K562 (cell line): Measurements from ENCODE around the gene ITGB5. TPM values are rescaled to one million over a fixed set of nuclear protein-coding genes. Genes with fewer than 3 reads are reported as not detected.

ENCODE experiments used
- ATF3 ChIP-seq, 2 experiments: fragments of 450-650 bp in 1 of 2; sonication (generic) in 1 of 2; formaldehyde crosslinking in 1 of 2; IDR thresholded peaks in 1 of 2; conservative IDR thresholded peaks in 1 of 2; 2 replicates each; pipeline versions ENCODE4 v1.6.1 to v1.8.1; 2016 to 2023; ENCODE audit warnings: mild to moderate bottlenecking in 2 of 2, moderate library complexity in 2 of 2, inconsistent platforms in 1 of 2, missing genetic modification reagents in 1 of 2
- CEBPB ChIP-seq: fragments of 450-650 bp; IDR thresholded peaks from 2 replicates; pipeline ENCODE4 v1.6.1; 2016; ENCODE audit warnings: missing genetic modification characterization, missing compliant biosample characterization
- CTBP1 ChIP-seq: fragments of 450-650 bp; IDR thresholded peaks from 2 replicates; pipeline ENCODE4 v1.6.1; 2016; ENCODE audit warnings: borderline replicate concordance
- CXXC5 ChIP-seq: fragments of 250-450 bp; sonication (Bioruptor Pico); IDR thresholded peaks from 2 replicates; pipeline ENCODE4 v1.8.0; 2022; ENCODE audit warnings: inconsistent platforms, mild to moderate bottlenecking, moderate library complexity
- ELF2 ChIP-seq: fragments of 250-450 bp; sonication (Bioruptor Pico); IDR thresholded peaks from 2 replicates; pipeline ENCODE4 v1.5.0; 2021; ENCODE audit warnings: mild to moderate bottlenecking
- EWSR1 ChIP-seq: fragments of 450-650 bp; IDR thresholded peaks from 2 replicates; pipeline ENCODE4 v1.6.1; 2018; ENCODE audit warnings: borderline replicate concordance, mild to moderate bottlenecking, low read depth, moderate library complexity; ENCODE audit not compliant: partially characterized antibody
- GABPB1 ChIP-seq: sonication (generic); formaldehyde crosslinking; IDR thresholded peaks from 2 replicates; pipeline ENCODE4 v1.8.0; 2022; ENCODE audit warnings: mild to moderate bottlenecking, missing genetic modification reagents
- MAFF ChIP-seq: IDR thresholded peaks from 2 replicates; pipeline ENCODE4 v1.6.1; 2012; ENCODE audit warnings: low read length, improper control_type of control experiment
- PTBP1 ChIP-seq: fragments of 200-400 bp; formaldehyde crosslinking; IDR thresholded peaks from 2 replicates; pipeline ENCODE4 v1.6.1; 2017; ENCODE audit warnings: low read depth, low read length
- RBFOX2 ChIP-seq: fragments of 200-400 bp; formaldehyde crosslinking; IDR thresholded peaks from 2 replicates; pipeline ENCODE4 v1.6.1; 2017; ENCODE audit warnings: low read depth, mild to moderate bottlenecking, low read length, moderate library complexity
- RNF2 ChIP-seq: sonication (generic); IDR thresholded peaks from 2 replicates; pipeline ENCODE4 v1.6.1; 2016
- SAFB2 ChIP-seq: fragments of 200-400 bp; formaldehyde crosslinking; IDR thresholded peaks from 2 replicates; pipeline ENCODE4 v1.6.1; 2018; ENCODE audit warnings: borderline replicate concordance, low read length, low read depth, moderate library complexity; ENCODE audit not compliant: severe bottlenecking
- SMC3 ChIP-seq: conservative IDR thresholded peaks from 2 replicates; pipeline ENCODE4 v1.6.1; 2011; ENCODE audit warnings: low read depth, low read length, improper control_type of control experiment; ENCODE audit not compliant: insufficient read depth
- SP1 ChIP-seq: sonication (generic); formaldehyde crosslinking; IDR thresholded peaks from 2 replicates; pipeline ENCODE4 v1.8.1; 2022; ENCODE audit warnings: mild to moderate bottlenecking, missing genetic modification reagents
- SRF ChIP-seq, 2 experiments: fragments of 250-450, 450-650 bp in 1 of 2; sonication (Bioruptor Pico) in 1 of 2; sonication (generic) in 1 of 2; formaldehyde crosslinking; IDR thresholded peaks; 2 replicates each; pipeline versions ENCODE4 v1.5.0 to v1.5.1; 2020 to 2022; ENCODE audit warnings: mild to moderate bottlenecking in 1 of 2, missing genetic modification reagents in 1 of 2
- TARDBP ChIP-seq: fragments of 450-650 bp; IDR thresholded peaks from 2 replicates; pipeline ENCODE4 v1.6.1; 2016
- ZFP36 ChIP-seq: fragments of 150-350 bp; IDR thresholded peaks from 2 replicates; pipeline ENCODE4 v1.6.1; 2018; ENCODE audit warnings: low read length, low read depth; ENCODE audit not compliant: partially characterized antibody
- ZNF282 ChIP-seq: sonication (generic); formaldehyde crosslinking; IDR thresholded peaks from 2 replicates; pipeline ENCODE4 v1.8.1; 2023; ENCODE audit warnings: missing genetic modification reagents
- ZNF431 ChIP-seq: sonication (generic); formaldehyde crosslinking; IDR thresholded peaks from 2 replicates; pipeline ENCODE4 v1.8.0; 2022; ENCODE audit warnings: mild to moderate bottlenecking, missing genetic modification reagents
- ZZZ3 ChIP-seq: fragments of 450-650 bp; IDR thresholded peaks from 2 replicates; pipeline ENCODE4 v1.6.1; 2016; ENCODE audit warnings: antibody characterized with exemption, mild to moderate bottlenecking, moderate library complexity
- polyA plus RNA-seq, 8 experiments: library from polyadenylated mRNA; depleted of rRNA in 4 of 8; stranded (reverse) in 5 of 8; unstranded in 3 of 8; fragments of >200 nt; fragmentation: Nextera tagmentation in 2 of 8; fragmentation: Illumina TruSeq in 1 of 8; extraction: Ambion mirVana in 2 of 8; extraction: Trizol in 1 of 8; gene quantifications; 2 replicates each; pipeline versions ENCODE4 v1.2.1 to v1.2.3, GENCODE V29; 2011 to 2014; ENCODE audit warnings: inconsistent platforms in 1 of 8, missing spikeins in 1 of 8
- total RNA-seq, 7 experiments: library from RNA; depleted of rRNA in 6 of 7; stranded (reverse); fragments of >200 nt in 6 of 7; fragmentation: Illumina TruSeq in 2 of 7; extraction: Trizol in 2 of 7; gene quantifications; 2 replicates each; pipeline versions ENCODE4 v1.2.1 to v1.2.3, GENCODE V29; 2011 to 2021; ENCODE audit warnings: low replicate concordance in 1 of 7
- TF ChIP-seq, protein P1 (sequence below), 2 experiments: IDR thresholded peaks in 1 of 2; conservative IDR thresholded peaks in 1 of 2; 2 replicates each; pipeline ENCODE4 v1.6.1; 2016; ENCODE audit warnings: low read depth in 2 of 2, mild to moderate bottlenecking in 1 of 2, missing compliant biosample characterization in 1 of 2, missing genetic modification characterization in 1 of 2, moderate library complexity in 1 of 2
- TF ChIP-seq, protein P2 (sequence below): sonication (generic); formaldehyde crosslinking; IDR thresholded peaks from 2 replicates; pipeline ENCODE4 v1.8.1; 2023; ENCODE audit warnings: mild to moderate bottlenecking, missing genetic modification reagents

ITGB5 gene
- total and polyA plus RNA-seq, 9 of the 15 experiments (the other 6 are each of a cell fraction or from before 2014, with no cell fraction given) = 1.7 to 46.8 (median 9.9) TPM

DNA sequence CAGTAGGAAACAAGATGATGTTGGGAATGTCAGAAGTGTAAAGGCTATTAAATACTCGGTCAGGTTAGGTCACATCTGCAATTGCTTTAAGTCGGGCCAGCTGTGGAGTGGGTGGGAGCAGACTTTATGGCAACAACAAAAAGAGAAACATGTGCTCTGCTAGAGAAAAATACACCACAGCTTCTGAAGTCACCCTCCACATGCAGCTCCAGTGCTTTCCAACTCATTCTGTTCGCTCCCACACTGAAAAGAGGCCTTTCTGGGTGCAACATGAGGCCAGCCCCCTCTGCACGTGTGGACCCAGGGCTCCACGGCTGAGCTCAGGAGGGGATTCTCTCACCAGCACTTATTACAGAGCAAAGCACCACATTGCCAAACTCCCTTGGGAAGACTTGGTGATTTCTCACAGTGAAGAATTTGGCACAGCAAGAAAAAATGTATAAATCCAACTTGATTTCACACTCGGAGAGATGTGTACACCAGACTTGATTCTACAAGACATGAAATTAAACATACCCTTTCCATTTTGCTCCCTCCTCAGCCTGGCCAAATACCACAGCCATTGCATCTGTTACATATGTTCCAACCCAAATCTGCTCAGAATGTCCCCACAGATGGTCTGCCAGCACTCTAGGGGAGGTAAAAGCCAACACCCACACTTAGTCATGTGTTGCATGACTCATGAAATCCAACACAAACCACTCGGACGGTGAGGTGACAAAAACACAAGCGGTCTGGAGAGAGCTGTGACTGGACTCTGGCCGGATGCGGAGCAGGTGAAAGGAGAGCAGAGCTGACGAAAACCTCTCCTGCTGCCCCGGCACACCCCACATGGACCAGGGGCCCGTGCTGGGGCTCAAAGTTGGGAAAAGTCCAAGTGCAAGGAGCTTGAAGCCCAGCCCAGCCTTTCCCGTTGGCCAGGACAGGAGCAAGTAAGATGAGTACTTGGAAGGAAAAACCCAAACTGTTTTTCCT is 74.6 kb downstream of the ITGB5 start (continued):
- TF ChIP-seq, protein P1, sequence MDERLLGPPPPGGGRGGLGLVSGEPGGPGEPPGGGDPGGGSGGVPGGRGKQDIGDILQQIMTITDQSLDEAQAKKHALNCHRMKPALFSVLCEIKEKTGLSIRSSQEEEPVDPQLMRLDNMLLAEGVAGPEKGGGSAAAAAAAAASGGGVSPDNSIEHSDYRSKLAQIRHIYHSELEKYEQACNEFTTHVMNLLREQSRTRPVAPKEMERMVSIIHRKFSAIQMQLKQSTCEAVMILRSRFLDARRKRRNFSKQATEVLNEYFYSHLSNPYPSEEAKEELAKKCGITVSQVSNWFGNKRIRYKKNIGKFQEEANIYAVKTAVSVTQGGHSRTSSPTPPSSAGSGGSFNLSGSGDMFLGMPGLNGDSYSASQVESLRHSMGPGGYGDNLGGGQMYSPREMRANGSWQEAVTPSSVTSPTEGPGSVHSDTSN (CRISPR knock-in tag; IDR thresholded peaks at IDR 0.05; ENCODE audit: low read depth) = no peak
- TF ChIP-seq, protein P1 (tag; conservative IDR thresholded peaks at IDR 0.05; ENCODE audit: low read depth) = 0 out of 2 replicates have a peak, but pooled peaks have one; percentile 22
- TF ChIP-seq RNF2 (peak; percentile 33), MAFF (peak; percentile 80), ELF2 (CRISPR knock-in tag) (no peak), ZFP36 (no peak), GABPB1 (CRISPR knock-in tag) (no peak), ZZZ3 (no peak), PTBP1 (no peak), TARDBP (no peak), CEBPB (tag) (no peak), SMC3 (no peak), RBFOX2 (peak; percentile 56), EWSR1 (no peak), SAFB2 (no peak), ZNF431 (CRISPR knock-in tag) (no peak), ATF3 (IDR thresholded peaks at IDR 0.05) (peak; percentile 94), ATF3 (CRISPR knock-in tag; conservative IDR thresholded peaks at IDR 0.05) (no peak; the same call in 1 of the 2 replicates), SRF (CRISPR knock-in tag; IDR thresholded peaks at IDR 0.05) (no peak), CTBP1 (peak; percentile 40; the same call in 1 of the 2 replicates), ZNF282 (CRISPR knock-in tag) (no peak), SP1 (CRISPR knock-in tag) (no peak), CXXC5 (CRISPR knock-in tag) (peak; percentile 22; the same call in 1 of the 2 replicates)
- TF ChIP-seq, protein P2, sequence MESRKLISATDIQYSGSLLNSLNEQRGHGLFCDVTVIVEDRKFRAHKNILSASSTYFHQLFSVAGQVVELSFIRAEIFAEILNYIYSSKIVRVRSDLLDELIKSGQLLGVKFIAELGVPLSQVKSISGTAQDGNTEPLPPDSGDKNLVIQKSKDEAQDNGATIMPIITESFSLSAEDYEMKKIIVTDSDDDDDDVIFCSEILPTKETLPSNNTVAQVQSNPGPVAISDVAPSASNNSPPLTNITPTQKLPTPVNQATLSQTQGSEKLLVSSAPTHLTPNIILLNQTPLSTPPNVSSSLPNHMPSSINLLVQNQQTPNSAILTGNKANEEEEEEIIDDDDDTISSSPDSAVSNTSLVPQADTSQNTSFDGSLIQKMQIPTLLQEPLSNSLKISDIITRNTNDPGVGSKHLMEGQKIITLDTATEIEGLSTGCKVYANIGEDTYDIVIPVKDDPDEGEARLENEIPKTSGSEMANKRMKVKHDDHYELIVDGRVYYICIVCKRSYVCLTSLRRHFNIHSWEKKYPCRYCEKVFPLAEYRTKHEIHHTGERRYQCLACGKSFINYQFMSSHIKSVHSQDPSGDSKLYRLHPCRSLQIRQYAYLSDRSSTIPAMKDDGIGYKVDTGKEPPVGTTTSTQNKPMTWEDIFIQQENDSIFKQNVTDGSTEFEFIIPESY (CRISPR knock-in tag) = no peak
